Fibroblast of the aortic adventitia (primary cell): ENCODE measurements around the gene PPP1R7. TPM values are rescaled to one million over a fixed set of nuclear protein-coding genes. Genes with fewer than 3 reads are reported as not detected.

ENCODE experiments used
- DNase-seq: peaks from one replicate; pipeline ENCODE4 v3.0.0-alpha.2; 2010; ENCODE audit warnings: low read depth
- H3K4me3 ChIP-seq: 2 replicates; pipeline ENCODE4 v1.5.1; 2011; ENCODE audit warnings: low read depth, mild to moderate bottlenecking, control low read depth, low read length, moderate library complexity
- CTCF ChIP-seq: IDR thresholded peaks from 2 replicates; pipeline ENCODE4 v1.5.1; 2011; ENCODE audit warnings: mild to moderate bottlenecking, low read length, control low read depth, inconsistent platforms; ENCODE audit not compliant: insufficient read depth
- total RNA-seq: library from RNA; depleted of rRNA; stranded (reverse); fragments of >200 nt; gene quantifications from 2 replicates; pipeline ENCODE4 v1.2.3, GENCODE V29; 2012; ENCODE audit warnings: low replicate concordance

The PPP1R7 gene
- total RNA-seq, 1 donor, result 70.0 TPM

GRCh38 chr2:241198381-241199279, 48.4 kb downstream of the PPP1R7 start:
- no peak overlapping the region for H3K4me3 ChIP-seq
- DNase-seq, result no peak
- TF ChIP-seq CTCF, result no peak

GRCh38 chr2:241199286-241199685, 49.0 kb downstream of the PPP1R7 start:
- DNase-seq, result no peak
- no peak overlapping the region for H3K4me3 ChIP-seq
- no peak for TF ChIP-seq CTCF

GRCh38 chr2:241199897-241200821, 49.9 kb downstream of the PPP1R7 start:
- H3K4me3 ChIP-seq, result no peak overlapping the region
- no peak for TF ChIP-seq CTCF
- DNase-seq, result no peak

- no peak overlapping the region for H3K4me3 ChIP-seq
- no peak for TF ChIP-seq CTCF
- DNase-seq, result no peak
These were observed 50.6 kb downstream of the PPP1R7 start for GRCh38 chr2:241200822-241201395.

- DNase-seq, result no peak
- H3K4me3 ChIP-seq, result no peak overlapping the region
- TF ChIP-seq CTCF, result no peak
These were observed 51.4 kb downstream of the PPP1R7 start for GRCh38 chr2:241201445-241202267.

- no peak for DNase-seq
- no peak overlapping the region for H3K4me3 ChIP-seq
- no peak for TF ChIP-seq CTCF
These were observed 52.0 kb downstream of the PPP1R7 start for GRCh38 chr2:241202268-241202585.
